Smooth muscle cell (in vitro differentiated cells): Measurements from ENCODE around the gene NEURL4. TPM values are rescaled to one million over a fixed set of nuclear protein-coding genes. Genes with fewer than 3 reads are reported as not detected.

Source experiments
- DNase-seq: peaks from one replicate; lab custom pipeline; 2025; ENCODE audit not compliant: unreplicated experiment; lab: John Stamatoyannopoulos, UW
- H2AFZ ChIP-seq: fragments of 200-600 bp; sonication (generic); 2 replicates; pipeline ENCODE4 v1.6.0; 2016; ENCODE audit warnings: antibody characterized with exemption, low read depth, mild to moderate bottlenecking
- H3F3A ChIP-seq: fragments of 200-600 bp; sonication (generic); 2 replicates; pipeline ENCODE4 v1.6.0; 2017; ENCODE audit warnings: antibody characterized with exemption, low read depth
- H3K27ac ChIP-seq: fragments of 200-600 bp; sonication (generic); 2 replicates; pipeline ENCODE4 v1.5.1; 2016; ENCODE audit warnings: low read depth, mild to moderate bottlenecking
- H3K27me3 ChIP-seq: fragments of 200-600 bp; sonication (generic); 2 replicates; pipeline ENCODE4 v1.6.1; 2016; ENCODE audit warnings: low read depth, mild to moderate bottlenecking
- H3K36me3 ChIP-seq: fragments of 200-600 bp; sonication (generic); 2 replicates; pipeline ENCODE4 v1.5.1; 2016; ENCODE audit warnings: low read depth
- H3K4me1 ChIP-seq: fragments of 200-600 bp; sonication (generic); 2 replicates; pipeline ENCODE4 v1.5.1; 2016; ENCODE audit warnings: low read depth
- H3K4me2 ChIP-seq: fragments of 200-600 bp; sonication (generic); 2 replicates; pipeline ENCODE4 v1.6.0; 2016; ENCODE audit warnings: mild to moderate bottlenecking
- H3K4me3 ChIP-seq: fragments of 200-600 bp; sonication (generic); 2 replicates; pipeline ENCODE4 v1.5.1; 2016; ENCODE audit warnings: mild to moderate bottlenecking
- H3K79me2 ChIP-seq: fragments of 200-600 bp; sonication (generic); 2 replicates; pipeline ENCODE4 v1.6.0; 2016; ENCODE audit warnings: low read depth, mild to moderate bottlenecking
- H3K9ac ChIP-seq: fragments of 200-600 bp; sonication (generic); 2 replicates; pipeline ENCODE4 v1.6.0; 2016; ENCODE audit warnings: low read depth
- H3K9me3 ChIP-seq: fragments of 200-600 bp; sonication (generic); replicated peaks from 2 replicates; pipeline ENCODE4 v1.5.1; 2016; ENCODE audit warnings: low read depth
- H4K20me1 ChIP-seq: fragments of 200-600 bp; sonication (generic); 2 replicates; pipeline ENCODE4 v1.6.0; 2016; ENCODE audit warnings: low read depth
- CTCF ChIP-seq: fragments of 200-600 bp; sonication (generic); IDR thresholded peaks from 2 replicates; pipeline ENCODE4 v1.5.1; 2017; ENCODE audit warnings: borderline replicate concordance, mild to moderate bottlenecking, antibody characterized with exemption; ENCODE audit not compliant: insufficient read depth, poor library complexity, severe bottlenecking
- WGBS: methylation state at CpG from one replicate; pipeline ENCODE4 v1.1.7; 2016; ENCODE audit warnings: low lambda C conversion rate; 5-methylcytosine and 5-hydroxymethylcytosine counted together
- polyA plus RNA-seq: library from polyadenylated mRNA; unstranded; fragments of >200 nt; fragmentation: Nextera tagmentation; extraction: Ambion mirVana; gene quantifications from 2 replicates; pipeline ENCODE4 v1.2.1, GENCODE V29; 2016
- total RNA-seq: library from RNA; depleted of rRNA; stranded (reverse); fragments of >200 nt; gene quantifications from 2 replicates; pipeline ENCODE4 v1.2.3, GENCODE V29; 2014

NEURL4 gene
- total and polyA plus RNA-seq, 2 experiments from 2014 or later, result 5.1 to 8.6 TPM

DNA sequence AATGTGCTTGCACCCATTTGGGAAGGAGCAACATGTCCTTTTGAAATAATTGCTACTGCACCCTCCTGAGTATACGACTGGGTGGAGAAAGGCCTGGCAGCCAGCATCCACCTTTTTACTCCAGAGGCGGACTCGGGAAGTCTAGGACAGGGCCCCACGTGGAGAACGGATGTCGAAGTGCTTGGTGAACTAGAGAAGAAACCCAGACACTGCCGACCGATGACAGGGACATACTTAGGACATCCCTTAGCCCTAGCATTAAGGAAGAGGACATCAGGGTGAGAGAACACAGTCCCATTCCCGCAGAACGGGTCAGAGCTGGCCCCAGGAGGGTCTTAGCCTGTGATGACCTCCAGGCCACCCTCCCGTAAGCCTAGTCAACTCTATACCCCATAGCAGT lies 38.5 kb downstream of the NEURL4 start:
- Histone ChIP-seq H3K27me3 (peaks cover 46% of the 10 kb centered on the region), H3K9me3 (no peaks in the 10 kb centered on the region), H3K36me3 (no peaks in the 10 kb centered on the region), H3F3A (peaks cover 4% of the 10 kb centered on the region), H2AFZ (no peak overlapping the region), H3K4me1 (no peaks in the 10 kb centered on the region), H3K79me2 (no peaks in the 10 kb centered on the region), H4K20me1 (no peaks in the 10 kb centered on the region), H3K4me3 (no peak overlapping the region), H3K9ac (no peak overlapping the region), H3K27ac (no peak overlapping the region), H3K4me2 (no peak overlapping the region)
- TF ChIP-seq CTCF, result no peak
- no peak for DNase-seq
- 86% methylated on average over 11 of the region's 11 CpGs for WGBS

DNA sequence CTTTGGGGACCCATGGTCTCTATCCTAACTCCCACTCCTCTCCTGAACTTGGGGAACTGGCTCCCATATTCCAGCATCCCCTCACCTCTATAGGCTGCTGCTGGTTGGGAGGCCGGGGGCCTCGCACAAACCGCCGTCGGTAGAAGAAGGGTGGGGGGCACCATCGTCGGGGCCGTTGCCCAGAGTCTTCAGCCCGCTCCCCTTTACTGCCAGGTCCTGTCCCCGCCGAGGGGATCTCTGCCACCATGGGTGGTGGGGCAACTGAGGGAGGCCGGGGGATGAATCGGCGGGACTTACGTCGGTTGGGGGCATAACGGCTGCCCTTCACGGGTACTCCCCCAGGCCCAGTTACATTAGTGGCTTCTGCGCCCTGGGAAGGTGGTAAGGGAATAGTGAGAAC lies 39.0 kb downstream of the NEURL4 start:
- no peak for DNase-seq
- no peak overlapping the region for H3K9ac ChIP-seq
- no peak overlapping the region for H3K27ac ChIP-seq
- no peaks in the 10 kb centered on the region for H3K9me3 ChIP-seq
- H3K4me3 ChIP-seq, result no peak overlapping the region
- H2AFZ ChIP-seq, result no peak overlapping the region
- H3K4me2 ChIP-seq, result no peak overlapping the region
- TF ChIP-seq CTCF, result no peak
- no peaks in the 10 kb centered on the region for H3K36me3 ChIP-seq
- no peaks in the 10 kb centered on the region for H3F3A ChIP-seq
- H3K4me1 ChIP-seq, result no peaks in the 10 kb centered on the region
- no peaks in the 10 kb centered on the region for H3K79me2 ChIP-seq
- H3K27me3 ChIP-seq, result peaks cover 46% of the 10 kb centered on the region
- WGBS, result 94% methylated on average over 19 of the region's 19 CpGs
- no peaks in the 10 kb centered on the region for H4K20me1 ChIP-seq

DNA sequence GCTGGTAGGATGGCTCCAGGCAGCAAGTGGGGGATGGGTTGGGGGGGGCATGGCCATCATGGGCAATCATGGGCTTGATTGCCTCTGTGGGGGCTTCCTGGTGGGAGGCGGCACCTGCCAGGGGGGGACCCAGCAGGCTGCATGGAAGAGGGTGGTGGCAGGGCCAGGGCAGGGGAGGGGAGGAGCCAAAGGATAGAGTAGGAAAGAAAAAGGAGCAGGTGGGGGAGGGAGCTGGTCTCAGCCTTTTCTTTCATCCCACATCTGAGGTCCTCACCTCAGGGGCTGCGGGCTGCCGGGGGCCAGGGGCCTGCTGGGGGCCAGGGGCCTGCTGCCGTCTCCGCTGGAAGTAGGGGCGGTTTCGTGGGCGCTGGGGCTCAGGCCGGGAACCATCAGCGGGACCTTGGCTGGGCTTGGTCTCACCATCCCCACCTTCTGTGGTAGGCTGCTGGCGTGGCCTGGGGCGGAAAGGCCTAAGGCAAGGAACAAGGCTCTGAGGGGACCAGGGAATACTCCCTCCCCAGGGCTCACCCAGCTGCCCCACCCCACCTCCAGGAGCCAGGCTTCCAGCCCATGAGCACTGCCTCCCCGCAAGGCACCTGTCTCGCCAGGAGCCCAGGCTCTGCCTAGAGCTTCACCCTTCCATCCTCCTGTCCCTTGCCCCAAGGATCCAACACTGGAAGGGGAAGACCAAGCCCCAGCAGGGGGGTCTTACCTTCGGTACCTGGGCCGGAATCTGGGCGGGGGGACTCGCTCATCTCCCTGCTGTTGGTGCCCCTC lies 39.7 kb downstream of the NEURL4 start:
- WGBS, result 83% methylated on average over 9 of the region's 18 CpGs
- Histone ChIP-seq H3K27ac (no peak overlapping the region), H2AFZ (no peak overlapping the region), H3K4me2 (no peak overlapping the region), H3K9ac (no peak overlapping the region), H3K4me3 (no peak overlapping the region), H3K79me2 (no peaks in the 10 kb centered on the region), H3K36me3 (no peaks in the 10 kb centered on the region), H3F3A (no peaks in the 10 kb centered on the region), H3K27me3 (peaks cover 40% of the 10 kb centered on the region), H4K20me1 (no peaks in the 10 kb centered on the region), H3K9me3 (no peaks in the 10 kb centered on the region), H3K4me1 (no peaks in the 10 kb centered on the region)
- DNase-seq, result no peak
- TF ChIP-seq CTCF, result no peak

GRCh38 chr17:7285679-7286078 lies 43.5 kb downstream of the NEURL4 start:
- no peak for DNase-seq
- Histone ChIP-seq H3K9me3 (no peaks in the 10 kb centered on the region), H4K20me1 (no peaks in the 10 kb centered on the region), H3K4me2 (no peak overlapping the region), H3K27me3 (peaks cover 17% of the 10 kb centered on the region), H3K9ac (no peak overlapping the region), H3F3A (peaks cover 5% of the 10 kb centered on the region), H3K4me1 (no peaks in the 10 kb centered on the region), H3K36me3 (no peaks in the 10 kb centered on the region), H3K79me2 (no peaks in the 10 kb centered on the region), H3K4me3 (no peak overlapping the region), H3K27ac (no peak overlapping the region), H2AFZ (no peak overlapping the region)
- WGBS, result 94% methylated on average over 12 of the region's 12 CpGs
- TF ChIP-seq CTCF, result no peak
